NB4 (cell line): Measurements from ENCODE around the gene PGF.

Experiments used
- DNase-seq: peaks from one replicate; pipeline ENCODE4 v3.0.0; 2010; ENCODE audit warnings: low read depth
- H3K4me3 ChIP-seq: one replicate; pipeline ENCODE4 v1.5.1; 2011; ENCODE audit warnings: mild to moderate bottlenecking, low read depth, low read length, moderate library complexity
- CTCF ChIP-seq: IDR thresholded peaks from one replicate; pipeline ENCODE4 v1.5.1; 2012; ENCODE audit warnings: low read depth, low read length
- MAX ChIP-seq: IDR thresholded peaks from 2 replicates; pipeline ENCODE4 v1.6.1; 2011; ENCODE audit warnings: low read depth, low read length
- MYC ChIP-seq: IDR thresholded peaks from 2 replicates; pipeline ENCODE4 v1.6.1; 2011; ENCODE audit warnings: low read depth, low read length
- POLR2A ChIP-seq: IDR thresholded peaks from 2 replicates; pipeline ENCODE4 v1.6.1; 2011; ENCODE audit warnings: mild to moderate bottlenecking; ENCODE audit not compliant: insufficient read length; ENCODE audit errors: extremely low read depth

Gene PGF

DNA sequence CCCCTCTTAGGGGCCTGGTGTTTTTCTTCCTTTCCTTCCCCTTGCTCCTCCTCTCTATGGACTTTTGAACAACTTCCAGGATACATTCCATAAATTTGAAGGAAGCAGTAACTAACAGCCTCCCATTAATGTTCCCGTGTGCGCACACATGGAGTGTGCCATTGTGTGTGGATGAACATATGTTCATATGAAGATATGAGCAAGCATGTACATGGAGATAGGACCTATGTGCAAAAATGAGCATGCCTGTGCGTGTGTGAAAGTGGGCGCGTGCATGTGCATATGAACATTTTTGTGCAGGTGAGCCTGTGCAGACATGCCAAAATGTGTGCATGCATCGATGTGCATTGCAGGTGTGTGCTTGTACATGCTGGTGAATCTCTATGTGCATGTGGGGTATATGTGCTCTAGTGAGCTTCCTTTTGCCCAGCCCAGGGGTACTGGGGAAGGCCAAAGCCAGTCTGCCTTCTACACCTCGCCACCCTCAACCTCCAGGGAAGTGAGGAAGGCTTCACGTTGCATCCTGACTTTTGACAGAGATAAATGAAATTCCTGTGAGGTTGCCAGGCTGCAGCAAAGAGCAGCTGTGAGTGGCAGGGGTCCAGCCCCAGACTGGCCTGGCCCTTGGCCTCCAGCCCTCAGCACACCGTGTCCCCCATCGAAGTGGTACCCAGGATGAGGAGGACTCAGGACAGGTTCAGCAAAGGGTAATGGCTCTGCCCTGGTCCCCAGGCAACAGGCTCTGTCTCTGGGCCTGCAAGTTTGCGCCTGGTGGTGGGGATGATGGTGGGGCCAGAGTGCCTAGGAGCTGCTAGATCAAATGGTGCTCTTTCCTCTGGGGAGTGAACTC lies 21.1 kb upstream of the PGF start:
- no peak for DNase-seq
- TF ChIP-seq MAX (no peak), CTCF (no peak), MYC (no peak), POLR2A (no peak)
- no peak overlapping the region for H3K4me3 ChIP-seq

- H3K4me3 ChIP-seq: no peak overlapping the region
- DNase-seq: no peak
- no peak for TF ChIP-seq CTCF
- TF ChIP-seq MYC: no peak
- TF ChIP-seq POLR2A: no peak
- no peak for TF ChIP-seq MAX
Observed at GRCh38 chr14:74975059-74975810, 19.8 kb upstream of the PGF start.

GRCh38 chr14:74974364-74975058 lies 19.1 kb upstream of the PGF start:
- TF ChIP-seq MAX (no peak), MYC (no peak), POLR2A (no peak), CTCF (no peak)
- no peak for DNase-seq
- no peak overlapping the region for H3K4me3 ChIP-seq

GRCh38 chr14:74973905-74974363 lies 18.5 kb upstream of the PGF start:
- TF ChIP-seq MYC (no peak), CTCF (no peak), MAX (no peak), POLR2A (no peak)
- H3K4me3 ChIP-seq: no peak overlapping the region
- no peak for DNase-seq

GRCh38 chr14:74973003-74973653 lies 17.7 kb upstream of the PGF start:
- TF ChIP-seq CTCF (no peak), MAX (peak; percentile 95), MYC (peak; percentile 94)
- no peak overlapping the region for H3K4me3 ChIP-seq
- DNase-seq: peak; percentile 74
